GM21447 (cell line): ENCODE results near the gene DPRX.
"Not testable (repeated sequence)": the region's sequence is repeated elsewhere in the genome, so short reads cannot be mapped to it uniquely, and the experiment has no call there.

Source experiments
- ATAC-seq: cut with Tn5 transposase; IDR thresholded peaks from one replicate; pipeline ENCODE4 v1.9.1; 2021; ENCODE audit not compliant: unreplicated experiment

DPRX gene

DNA sequence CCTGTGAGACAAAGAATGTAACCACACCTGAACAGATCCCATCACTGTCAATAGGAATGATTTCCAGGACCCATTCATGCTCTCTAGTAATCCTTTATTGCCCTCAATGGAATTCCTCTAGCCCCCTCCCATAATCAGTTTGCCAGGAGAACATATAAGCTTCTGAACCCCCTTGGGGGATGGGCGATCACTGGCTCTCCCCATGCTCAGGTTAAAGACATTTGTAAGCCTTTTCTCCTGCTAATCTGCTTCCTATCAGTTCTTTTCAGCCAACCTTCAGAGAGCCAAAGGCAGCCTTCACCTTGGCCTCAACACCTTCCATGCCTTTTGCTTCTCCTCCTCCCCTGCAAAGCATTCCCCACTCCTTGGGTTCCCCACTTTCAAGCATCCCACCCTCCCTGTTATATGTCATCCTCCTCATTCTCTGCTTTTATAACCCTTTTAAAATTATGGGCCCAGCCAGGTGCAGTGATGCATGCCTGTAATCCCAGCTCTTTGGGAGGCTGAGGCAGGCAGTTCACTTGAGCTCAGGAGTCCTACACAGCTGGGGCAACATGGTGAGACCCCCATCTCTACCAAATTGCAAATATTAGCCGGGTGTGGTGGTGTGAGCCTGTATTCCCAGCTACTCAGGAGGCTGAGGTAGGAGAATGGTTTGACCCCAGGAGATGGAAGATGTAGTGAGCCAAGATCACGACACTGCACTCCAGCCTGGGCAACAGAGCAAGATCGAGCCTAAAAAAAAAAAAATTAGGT is 12.4 kb downstream of the DPRX start:
- no peak for ATAC-seq

- no peak for ATAC-seq
Observed at GRCh38 chr19:53646144-53646543, 14.3 kb downstream of the DPRX start.

DNA sequence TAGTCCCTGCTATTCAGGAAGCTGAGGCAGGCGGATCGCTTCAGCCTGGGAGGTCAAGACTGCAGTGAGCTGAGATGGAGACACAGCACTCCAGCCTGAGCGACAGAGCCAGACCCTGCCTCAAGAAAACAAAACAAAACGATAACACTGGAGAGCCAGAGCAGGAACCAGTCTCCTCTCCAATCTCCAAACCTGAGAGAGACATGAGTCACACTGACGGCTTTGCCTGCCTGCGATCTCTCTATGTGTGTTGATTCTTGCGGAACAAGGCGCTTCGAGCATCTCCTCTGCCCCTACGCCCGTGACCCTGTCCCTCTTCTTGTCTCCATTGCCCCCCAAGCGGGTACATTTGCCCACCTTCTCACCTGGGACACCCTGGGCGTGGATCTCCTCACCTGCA is 15.6 kb downstream of the DPRX start:
- ATAC-seq, result no peak

DNA sequence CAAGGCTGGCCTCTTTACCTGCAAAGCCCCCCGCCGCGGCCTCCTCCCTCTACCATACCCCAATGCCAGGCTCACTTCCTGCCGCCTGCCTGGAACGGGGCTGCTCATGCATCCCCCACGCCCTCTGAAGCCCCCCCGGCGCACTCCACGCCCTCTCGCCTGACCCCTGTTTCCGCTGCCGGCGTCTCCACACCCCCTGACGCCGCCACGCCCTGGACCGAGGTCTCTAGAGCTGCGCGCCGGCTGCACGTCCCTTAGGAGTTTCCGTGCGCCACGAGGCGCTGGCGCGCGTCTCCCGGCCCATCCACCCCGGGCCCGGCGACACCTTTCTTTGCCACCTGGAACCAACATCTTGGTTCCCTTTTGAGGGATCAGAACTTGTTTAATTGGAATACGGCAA is 16.0 kb downstream of the DPRX start:
- no peak for ATAC-seq

- no peak for ATAC-seq
Observed at GRCh38 chr19:53649746-53650593, 18.2 kb downstream of the DPRX start.

DNA sequence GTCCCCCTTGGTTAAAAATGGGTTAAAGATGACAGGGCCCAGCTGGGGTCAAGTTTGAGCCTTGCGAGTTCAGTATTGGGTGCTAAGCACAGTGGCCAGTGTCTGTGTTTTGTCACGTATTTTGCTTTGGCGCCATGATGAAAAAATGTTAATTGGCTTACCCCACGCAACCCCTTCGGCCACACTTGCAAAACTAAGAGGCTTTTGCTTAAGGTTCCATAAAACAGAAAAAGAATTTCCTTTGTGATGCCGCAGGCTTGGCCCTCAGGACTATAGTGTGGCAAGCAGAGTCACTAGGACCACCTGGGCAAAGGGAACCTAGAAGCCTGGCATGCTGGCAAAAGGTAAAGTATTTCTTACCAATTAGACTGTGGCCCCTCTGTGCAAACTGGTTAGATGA is 20.7 kb downstream of the DPRX start:
- no peak for ATAC-seq

DNA sequence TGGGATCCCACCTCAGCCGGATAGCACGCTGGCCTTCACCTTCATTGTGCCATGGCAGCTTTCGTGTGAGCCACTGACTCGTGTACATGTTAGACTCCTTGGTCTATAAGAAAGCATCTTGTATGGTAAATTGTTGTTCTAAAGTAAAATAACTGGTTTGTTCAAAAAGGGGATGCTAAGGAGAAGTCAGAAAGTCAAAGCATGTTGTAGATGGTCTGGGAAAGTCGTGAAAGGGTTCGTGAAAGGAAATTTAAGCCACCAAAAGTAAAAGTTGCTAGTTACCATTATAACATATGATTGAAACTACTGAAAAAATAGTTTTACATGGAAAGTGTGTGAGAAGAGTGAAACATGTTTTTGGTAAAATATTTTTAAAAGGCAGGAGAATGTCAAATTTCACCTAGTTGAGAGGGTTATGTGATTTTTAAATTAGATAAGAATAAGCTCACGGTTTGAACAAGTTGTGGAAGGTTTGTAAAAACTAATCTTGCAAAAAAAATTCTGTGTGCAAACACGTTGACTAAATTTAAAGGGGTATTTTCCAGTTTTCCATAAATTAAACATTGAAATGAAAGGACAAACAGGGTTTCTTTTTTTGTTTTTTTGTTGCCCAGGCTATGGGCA is 23.4 kb downstream of the DPRX start:
- ATAC-seq, result no peak

DNA sequence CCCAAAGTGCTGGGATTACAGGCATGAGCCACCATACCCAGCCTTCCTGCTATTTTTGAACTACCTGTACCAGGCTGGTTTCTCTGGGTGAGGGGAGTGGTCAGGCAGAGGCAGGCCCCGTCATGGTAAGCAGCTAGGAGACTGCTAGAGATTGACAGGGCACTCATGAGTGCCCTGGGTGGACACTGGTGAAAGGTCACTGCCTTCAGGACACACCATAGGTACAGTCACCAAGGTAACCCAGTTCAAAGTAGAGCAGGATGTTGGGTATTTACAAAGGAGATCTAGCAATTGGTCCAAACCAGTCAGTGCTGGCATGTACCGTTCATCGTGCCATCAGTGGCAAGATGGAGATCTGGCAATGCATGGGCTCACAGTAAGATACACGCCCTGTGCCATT is 25.5 kb downstream of the DPRX start:
- no peak for ATAC-seq

DNA sequence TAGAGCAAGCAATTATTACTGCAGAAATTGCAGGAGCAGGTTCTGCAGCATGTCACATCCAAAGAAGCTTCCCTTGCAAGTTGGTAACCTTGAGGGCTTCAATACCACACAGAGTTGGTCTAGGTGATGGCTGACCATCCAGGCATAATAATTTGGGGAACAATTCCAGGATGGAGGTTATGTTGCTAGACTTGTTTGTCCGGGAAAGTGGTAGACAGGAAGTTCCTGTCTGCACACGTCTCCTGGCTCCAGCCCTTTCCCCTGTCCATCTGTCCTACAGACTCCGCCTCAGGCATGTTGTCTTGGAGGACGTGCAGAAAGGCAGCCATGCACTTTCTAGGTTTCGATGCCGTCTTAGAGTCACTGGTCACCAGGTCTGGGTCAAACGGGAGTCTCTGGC is 26.0 kb downstream of the DPRX start:
- no peak for ATAC-seq

- ATAC-seq, result no peak
Observed at GRCh38 chr19:53659292-53659691, 27.5 kb downstream of the DPRX start.

DNA sequence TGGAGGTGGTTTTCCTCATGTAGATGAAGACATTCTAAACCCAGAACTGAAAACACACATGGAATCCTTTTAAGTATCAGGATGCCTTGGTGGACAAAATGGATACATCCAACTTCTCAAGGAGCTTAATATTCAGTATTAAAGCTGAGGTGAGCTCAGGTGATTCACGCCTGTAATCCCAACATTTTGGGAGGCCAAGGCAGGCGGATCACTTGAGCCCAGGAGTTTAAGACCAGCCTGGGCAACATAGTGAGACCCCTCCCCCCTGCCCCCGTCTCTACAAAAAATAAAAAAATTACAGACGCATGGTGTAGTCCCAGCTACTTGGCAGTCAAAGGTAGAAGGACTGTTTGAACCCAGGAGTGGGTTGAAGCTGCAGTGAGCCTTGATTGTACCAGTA is 28.8 kb downstream of the DPRX start:
- no peak for ATAC-seq

- ATAC-seq, result no peak
Observed at GRCh38 chr19:53662209-53662608, 30.4 kb downstream of the DPRX start.

DNA sequence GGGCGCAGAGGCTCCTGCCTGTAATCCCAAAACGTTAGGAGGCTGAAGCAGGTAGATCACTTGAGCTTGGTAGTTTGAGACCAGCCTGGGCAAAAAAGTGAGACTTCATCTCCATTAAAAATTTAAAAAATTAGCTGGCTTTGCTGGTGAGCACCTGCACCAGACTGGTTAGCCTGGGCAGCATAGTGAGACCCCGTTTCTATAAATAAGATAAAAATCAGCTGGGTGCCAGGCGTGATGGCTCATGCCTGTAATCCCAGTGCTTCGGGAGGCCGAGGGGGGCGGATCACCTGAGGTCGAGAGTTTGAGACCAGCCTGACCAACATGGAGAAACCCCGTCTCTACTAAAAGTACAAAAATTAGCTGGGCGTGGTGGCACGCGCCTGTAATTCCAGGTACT is 32.4 kb downstream of the DPRX start:
- no peak for ATAC-seq

DNA sequence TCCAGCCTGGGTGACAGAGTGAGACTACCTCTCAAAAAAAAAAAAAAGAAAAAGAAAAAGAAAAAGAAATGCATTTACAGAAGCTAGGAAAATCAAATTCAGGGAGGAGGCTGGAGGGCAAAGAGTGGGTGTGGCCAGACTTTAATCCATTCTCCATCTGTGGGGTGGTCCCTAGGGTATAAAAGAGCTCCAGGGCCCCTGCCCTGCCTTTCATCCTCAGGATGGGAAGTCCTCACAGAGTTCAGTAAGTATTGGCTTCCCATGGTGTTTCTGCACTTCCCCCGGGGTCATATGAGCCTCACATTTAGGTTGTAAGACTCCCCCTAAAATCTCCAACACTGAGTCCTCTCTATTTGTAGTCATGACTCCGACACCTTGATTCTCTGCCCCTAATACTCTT is 33.0 kb downstream of the DPRX start:
- ATAC-seq, result no peak

- ATAC-seq, result not testable (repeated sequence)
Observed at GRCh38 chr19:53666331-53666730, 34.5 kb downstream of the DPRX start.

GRCh38 chr19:53668804-53669203 is 37.0 kb downstream of the DPRX start:
- ATAC-seq, result not testable (repeated sequence)

- ATAC-seq, result no peak
Observed at GRCh38 chr19:53670345-53670744, 38.5 kb downstream of the DPRX start.

DNA sequence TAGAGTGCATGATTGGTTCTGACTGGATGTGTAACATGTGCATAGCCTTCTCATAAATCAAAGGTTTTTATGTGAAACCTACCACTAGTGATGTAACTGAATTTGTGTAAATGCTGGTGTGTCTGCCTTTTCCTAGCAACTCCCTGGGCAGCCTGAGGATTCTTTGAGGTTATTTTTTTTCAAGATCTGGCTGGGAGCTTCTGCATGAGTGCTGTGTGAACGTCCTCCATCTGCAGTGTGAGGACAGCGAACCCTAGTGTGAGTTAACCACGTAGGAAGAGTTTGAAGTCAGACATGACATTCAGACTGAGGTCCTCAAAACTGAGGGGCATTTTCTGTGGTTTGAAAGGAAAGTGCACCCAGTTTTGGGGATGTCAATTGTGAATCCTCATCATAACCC is 39.9 kb downstream of the DPRX start:
- no peak for ATAC-seq
